Liver (tissue), 9 donors: ENCODE measurements around the gene MCL1. TPM values are rescaled to one million over a fixed set of nuclear protein-coding genes. Genes with fewer than 3 reads are reported as not detected.
A peak's percentile ranks its signal among the peaks of the same experiment; 100 is the strongest.

Experiments used
- DNase-seq: peaks from one replicate; pipeline ENCODE4 v3.0.0-alpha.2; 2017; ENCODE audit warnings: low spot score
- H3K27ac ChIP-seq, 2 donors: one replicate each; pipeline ENCODE4 v1.7.0; 2013; ENCODE audit warnings: inconsistent platforms in 2 of 2, low read length in 2 of 2, control low read depth in 1 of 2, low read depth in 1 of 2, mild to moderate bottlenecking in 1 of 2
- H3K27me3 ChIP-seq, 4 donors: one replicate each; pipeline versions ENCODE4 v1.6.1 to v1.7.0; 2013; ENCODE audit warnings: low read length in 3 of 4, inconsistent platforms in 1 of 4, mild to moderate bottlenecking in 1 of 4, moderate library complexity in 1 of 4; ENCODE audit not compliant: control insufficient read depth in 4 of 4, insufficient read depth in 4 of 4
- H3K36me3 ChIP-seq, 4 donors: one replicate each; pipeline versions ENCODE4 v1.6.1 to v1.7.0; 2013; ENCODE audit warnings: low read length in 3 of 4, mild to moderate bottlenecking in 3 of 4, low read depth in 1 of 4, moderate library complexity in 1 of 4; ENCODE audit not compliant: control insufficient read depth in 4 of 4, insufficient read depth in 3 of 4
- H3K4me1 ChIP-seq, 4 donors: one replicate each; pipeline versions ENCODE4 v1.6.1 to v1.7.0; 2013; ENCODE audit warnings: low read length in 3 of 4, mild to moderate bottlenecking in 3 of 4, moderate library complexity in 1 of 4; ENCODE audit not compliant: control insufficient read depth in 4 of 4, insufficient read depth in 4 of 4
- H3K4me3 ChIP-seq, 3 donors: one replicate each; pipeline versions ENCODE4 v1.6.1 to v1.7.0; 2013; ENCODE audit warnings: low read length in 3 of 3, control low read depth in 1 of 3, low read depth in 1 of 3, mild to moderate bottlenecking in 1 of 3
- H3K9ac ChIP-seq, 2 donors: one replicate each; pipeline ENCODE4 v1.7.0; 2013; ENCODE audit warnings: low read length in 2 of 2, mild to moderate bottlenecking in 2 of 2, moderate library complexity in 2 of 2, control low read depth in 1 of 2, low read depth in 1 of 2
- H3K9me3 ChIP-seq, 4 donors: one replicate each; pipeline versions ENCODE4 v1.6.1 to v1.7.0; 2013; ENCODE audit warnings: low read length in 3 of 4; ENCODE audit not compliant: control insufficient read depth in 4 of 4
- ATF3 ChIP-seq: IDR thresholded peaks from 2 replicates; pipeline ENCODE4 v1.6.1; 2016; ENCODE audit warnings: antibody characterized with exemption
- CTCF ChIP-seq: fragments of 150-350 bp; IDR thresholded peaks from 2 replicates; pipeline ENCODE4 v1.5.1; 2017; ENCODE audit warnings: improper control_type of control experiment, low read depth, low read length; ENCODE audit not compliant: missing input control
- EGR1 ChIP-seq, 2 donors: IDR thresholded peaks; 2 replicates each; pipeline ENCODE4 v1.6.1; 2016 to 2018; ENCODE audit warnings: antibody characterized with exemption in 2 of 2, low read depth in 2 of 2
- FOXA1 ChIP-seq: IDR thresholded peaks from 2 replicates; pipeline ENCODE4 v1.6.1; 2016; ENCODE audit warnings: antibody characterized with exemption
- FOXA2 ChIP-seq: IDR thresholded peaks from 2 replicates; pipeline ENCODE4 v1.6.1; 2016; ENCODE audit warnings: antibody characterized with exemption
- GABPA ChIP-seq, 2 donors: IDR thresholded peaks in 1 of 2; conservative IDR thresholded peaks in 1 of 2; 2 replicates each; pipeline ENCODE4 v1.6.1; 2016; ENCODE audit warnings: antibody characterized with exemption in 2 of 2, mild to moderate bottlenecking in 1 of 2, moderate library complexity in 1 of 2
- HNF4A ChIP-seq, 2 donors: conservative IDR thresholded peaks; 2 replicates each; pipeline ENCODE4 v1.6.1; 2016; ENCODE audit warnings: antibody characterized with exemption in 2 of 2, mild to moderate bottlenecking in 2 of 2
- HNF4G ChIP-seq: IDR thresholded peaks from 2 replicates; pipeline ENCODE4 v1.6.1; 2016; ENCODE audit warnings: antibody characterized with exemption
- JUND ChIP-seq, 2 donors: IDR thresholded peaks; 2 replicates each; pipeline ENCODE4 v1.6.1; 2016; ENCODE audit warnings: antibody characterized with exemption in 2 of 2
- MAX ChIP-seq: IDR thresholded peaks from 2 replicates; pipeline ENCODE4 v1.6.1; 2016; ENCODE audit warnings: antibody characterized with exemption
- NR2F2 ChIP-seq: IDR thresholded peaks from 2 replicates; pipeline ENCODE4 v1.6.1; 2016; ENCODE audit warnings: antibody characterized with exemption
- RAD21 ChIP-seq, 2 donors: IDR thresholded peaks; 2 replicates each; pipeline ENCODE4 v1.6.1; 2016; ENCODE audit warnings: antibody characterized with exemption in 2 of 2, mild to moderate bottlenecking in 2 of 2
- REST ChIP-seq: IDR thresholded peaks from 2 replicates; pipeline ENCODE4 v1.6.1; 2016; ENCODE audit warnings: antibody characterized with exemption, mild to moderate bottlenecking
- RXRA ChIP-seq, 2 donors: IDR thresholded peaks; 2 replicates each; pipeline ENCODE4 v1.6.1; 2017 to 2018; ENCODE audit warnings: antibody characterized with exemption in 2 of 2, mild to moderate bottlenecking in 1 of 2
- SP1 ChIP-seq: IDR thresholded peaks from 2 replicates; pipeline ENCODE4 v1.6.1; 2018; ENCODE audit warnings: antibody characterized with exemption, mild to moderate bottlenecking
- TAF1 ChIP-seq: conservative IDR thresholded peaks from 2 replicates; pipeline ENCODE4 v1.6.1; 2016; ENCODE audit warnings: antibody characterized with exemption, mild to moderate bottlenecking
- YY1 ChIP-seq: IDR thresholded peaks from 2 replicates; pipeline ENCODE4 v1.6.1; 2016; ENCODE audit warnings: antibody characterized with exemption, mild to moderate bottlenecking
- ZBTB33 ChIP-seq: IDR thresholded peaks from 2 replicates; pipeline ENCODE4 v1.6.1; 2016; ENCODE audit warnings: antibody characterized with exemption
- WGBS: extraction: QIAGEN DNeasy Blood & Tissue Kit; methylation state at CpG from one replicate; pipeline ENCODE4 v1.1.7; 2013; 5-methylcytosine and 5-hydroxymethylcytosine counted together
- polyA plus RNA-seq, 2 donors: library from polyadenylated mRNA; stranded (reverse) in 1 of 2; unstranded in 1 of 2; fragments of 200-250 nt in 1 of 2; fragments of >200 nt in 1 of 2; fragmentation: Nextera tagmentation in 1 of 2; extraction: Ambion mirVana in 1 of 2; gene quantifications; one replicate each; pipeline versions ENCODE4 v1.2.1 to v1.2.3, GENCODE V29; 2013 to 2015
- total RNA-seq, 2 donors: library from RNA; depleted of rRNA; stranded (reverse); fragments of >200 nt; gene quantifications; one replicate each; pipeline ENCODE4 v1.2.3, GENCODE V29; 2014
- donor health status: healthy.
- donor health status: healthy.
- donor health status: healthy.
- donor health status: healthy.
- donor health status: healthy.

MCL1 gene
- total and polyA plus RNA-seq, 4 donors, result 23.4 to 181 (median 80.0) TPM

GRCh38 chr1:150553392-150554085, 25.9 kb downstream of the MCL1 start:
- Histone ChIP-seq H3K27ac (peak overlapping the region; percentile 69 to 80), H3K27me3 (no peaks in the 10 kb centered on the region), H3K9me3 (no peaks in the 10 kb centered on the region), H3K36me3 (peaks cover 0 to 11% (median 4%) of the 10 kb centered on the region in 4 donors), H3K9ac (no peak overlapping the region), H3K4me3 (no peak overlapping the region), H3K4me1 (peaks cover 14 to 37% (median 23%) of the 10 kb centered on the region in 4 donors)
- no peak for DNase-seq
- WGBS, result 91% methylated on average over 23 of the region's 23 CpGs
- TF ChIP-seq FOXA2, result no peak
- no peak for TF ChIP-seq HNF4A (conservative IDR thresholded peaks at IDR 0.05)
- TF ChIP-seq EGR1 (IDR thresholded peaks at IDR 0.05; ENCODE audit: low read depth in 2 of 2), result no peak
- no peak for TF ChIP-seq YY1
- no peak for TF ChIP-seq REST
- no peak for TF ChIP-seq ATF3
- no peak for TF ChIP-seq SP1
- no peak for TF ChIP-seq CTCF
- no peak for TF ChIP-seq JUND (IDR thresholded peaks at IDR 0.05)
- TF ChIP-seq HNF4G, result no peak
- no peak for TF ChIP-seq ZBTB33
- TF ChIP-seq TAF1, result no peak
- TF ChIP-seq MAX, result no peak
- TF ChIP-seq RXRA (IDR thresholded peaks at IDR 0.05), result no peak
- no peak for TF ChIP-seq RAD21 (IDR thresholded peaks at IDR 0.05)
- TF ChIP-seq FOXA1, result no peak
- no peak for TF ChIP-seq GABPA (IDR thresholded peaks at IDR 0.05 in 1 of 2, conservative IDR thresholded peaks at IDR 0.05 in 1 of 2)
- no peak for TF ChIP-seq NR2F2
